SU-DHL-6 (cell line): ENCODE results near the gene CXCL14.

Source experiments
- H2AFZ ChIP-seq: fragments of 200-600 bp; sonication (generic); 2 replicates; pipeline ENCODE4 v1.6.1; 2014; ENCODE audit warnings: low read depth, mild to moderate bottlenecking, moderate library complexity, mixed read lengths, antibody characterized with exemption, low read length; ENCODE audit not compliant: severe bottlenecking
- H3F3A ChIP-seq: fragments of 200-600 bp; shearing (Covaris generic); 2 replicates; pipeline ENCODE4 v1.6.0; 2016; ENCODE audit warnings: antibody characterized with exemption, mild to moderate bottlenecking; ENCODE audit not compliant: insufficient read depth
- H3K27ac ChIP-seq: fragments of 200-600 bp; sonication (generic); 2 replicates; pipeline ENCODE4 v1.5.1; 2016; ENCODE audit warnings: low read depth, mild to moderate bottlenecking, low read length, moderate library complexity, mixed read lengths
- H3K27me3 ChIP-seq: fragments of 200-600 bp; sonication (generic), shearing (Covaris generic); 2 replicates; pipeline ENCODE4 v1.6.0; 2014; ENCODE audit warnings: mild to moderate bottlenecking, low read length
- H3K36me3 ChIP-seq: fragments of 200-600 bp; sonication (generic); 2 replicates; pipeline ENCODE4 v1.6.1; 2014; ENCODE audit warnings: mild to moderate bottlenecking, low read length, mixed read lengths
- H3K4me2 ChIP-seq: fragments of 300-600, 200-600 bp; shearing (Covaris generic), sonication (generic); 2 replicates; pipeline ENCODE4 v1.6.0; 2014; ENCODE audit warnings: low read length, low read depth, mild to moderate bottlenecking; ENCODE audit not compliant: poor library complexity, severe bottlenecking
- H3K4me3 ChIP-seq: fragments of 200-600 bp; sonication (generic); 2 replicates; pipeline ENCODE4 v1.5.1; 2014; ENCODE audit warnings: antibody characterized with exemption, low read length, mild to moderate bottlenecking, mixed read lengths; ENCODE audit not compliant: insufficient read depth, poor library complexity, severe bottlenecking
- H3K79me2 ChIP-seq: fragments of 200-600 bp; sonication (generic); 2 replicates; pipeline ENCODE4 v1.6.1; 2014; ENCODE audit warnings: mild to moderate bottlenecking, low read length, moderate library complexity; ENCODE audit not compliant: insufficient read depth
- H3K9ac ChIP-seq: fragments of 200-600 bp; sonication (generic); 2 replicates; pipeline ENCODE4 v1.7.0; 2014; ENCODE audit warnings: mild to moderate bottlenecking, low read length
- H3K9me2 ChIP-seq: fragments of 200-600 bp; sonication (generic); replicated peaks from 2 replicates; pipeline ENCODE4 v1.6.1; 2014; ENCODE audit warnings: low read length; ENCODE audit not compliant: insufficient read depth
- H3K9me3 ChIP-seq: fragments of 200-600 bp; sonication (generic); 2 replicates; pipeline ENCODE4 v1.6.1; 2014; ENCODE audit warnings: low read length, mixed read lengths; ENCODE audit not compliant: insufficient read depth
- H4K20me1 ChIP-seq: fragments of 200-600 bp; sonication (generic); 2 replicates; pipeline ENCODE4 v1.6.1; 2014; ENCODE audit warnings: low read depth, mild to moderate bottlenecking, antibody characterized with exemption, low read length, moderate library complexity, mixed read lengths
- CTCF ChIP-seq: fragments of 200-600 bp; sonication (generic); IDR thresholded peaks from one replicate; pipeline ENCODE4 v1.5.1; 2017; ENCODE audit warnings: antibody characterized with exemption, mild to moderate bottlenecking, low read length, moderate library complexity; ENCODE audit not compliant: insufficient read depth, poor library complexity, severe bottlenecking
- EZH2phosphoT487 ChIP-seq: fragments of 200-600 bp; sonication (generic), shearing (Covaris generic); conservative IDR thresholded peaks from 2 replicates; pipeline ENCODE4 v1.6.1; 2018; ENCODE audit warnings: mild to moderate bottlenecking, antibody characterized with exemption, low read length, moderate library complexity, mixed read lengths

The CXCL14 gene

GRCh38 chr5:135587721-135588663 lies 9.2 kb upstream of the CXCL14 start:
- H3K79me2 ChIP-seq: no peaks in the 10 kb centered on the region
- no peaks in the 10 kb centered on the region for H4K20me1 ChIP-seq
- H3K4me3 ChIP-seq: no peak overlapping the region
- no peaks in the 10 kb centered on the region for H3K36me3 ChIP-seq
- no peak overlapping the region for H2AFZ ChIP-seq
- no peak overlapping the region for H3K4me2 ChIP-seq
- no peaks in the 10 kb centered on the region for H3F3A ChIP-seq
- TF ChIP-seq EZH2phosphoT487 (no peak), CTCF (no peak)
- no peaks in the 10 kb centered on the region for H3K9me2 ChIP-seq
- no peaks in the 10 kb centered on the region for H3K9me3 ChIP-seq
- no peak overlapping the region for H3K9ac ChIP-seq
- no peak overlapping the region for H3K27ac ChIP-seq
- H3K27me3 ChIP-seq: no peaks in the 10 kb centered on the region

- Histone ChIP-seq H3K9ac (no peak overlapping the region), H3K4me2 (no peak overlapping the region), H3K27me3 (no peaks in the 10 kb centered on the region), H2AFZ (no peak overlapping the region), H3K27ac (no peak overlapping the region), H3K9me2 (no peaks in the 10 kb centered on the region), H3F3A (no peaks in the 10 kb centered on the region), H3K79me2 (no peaks in the 10 kb centered on the region), H3K4me3 (no peak overlapping the region), H3K9me3 (no peaks in the 10 kb centered on the region), H4K20me1 (no peaks in the 10 kb centered on the region), H3K36me3 (no peaks in the 10 kb centered on the region)
- TF ChIP-seq CTCF (no peak), EZH2phosphoT487 (no peak)
Observed at GRCh38 chr5:135584918-135585317, 6.1 kb upstream of the CXCL14 start.

GRCh38 chr5:135584276-135584675 lies 5.5 kb upstream of the CXCL14 start:
- Histone ChIP-seq H3K4me3 (no peak overlapping the region), H3K27ac (no peak overlapping the region), H3F3A (no peaks in the 10 kb centered on the region), H3K79me2 (no peaks in the 10 kb centered on the region), H4K20me1 (no peaks in the 10 kb centered on the region), H2AFZ (no peak overlapping the region), H3K9me3 (no peaks in the 10 kb centered on the region), H3K27me3 (no peaks in the 10 kb centered on the region), H3K36me3 (no peaks in the 10 kb centered on the region), H3K9me2 (no peaks in the 10 kb centered on the region), H3K9ac (no peak overlapping the region), H3K4me2 (no peak overlapping the region)
- TF ChIP-seq EZH2phosphoT487 (no peak), CTCF (no peak)
